Medulla oblongata (tissue), 1 donor: ENCODE data around the gene BRME1.
A peak's percentile ranks its signal among the peaks of the same experiment; 100 is the strongest.
"Not testable (repeated sequence)": the region's sequence is repeated elsewhere in the genome, so short reads cannot be mapped to it uniquely, and the experiment has no call there.

Experiments
- DNase-seq: peaks from one replicate; pipeline ENCODE4 v3.0.0-alpha.2; 2015; ENCODE audit errors: extremely low spot score

Gene BRME1

DNA sequence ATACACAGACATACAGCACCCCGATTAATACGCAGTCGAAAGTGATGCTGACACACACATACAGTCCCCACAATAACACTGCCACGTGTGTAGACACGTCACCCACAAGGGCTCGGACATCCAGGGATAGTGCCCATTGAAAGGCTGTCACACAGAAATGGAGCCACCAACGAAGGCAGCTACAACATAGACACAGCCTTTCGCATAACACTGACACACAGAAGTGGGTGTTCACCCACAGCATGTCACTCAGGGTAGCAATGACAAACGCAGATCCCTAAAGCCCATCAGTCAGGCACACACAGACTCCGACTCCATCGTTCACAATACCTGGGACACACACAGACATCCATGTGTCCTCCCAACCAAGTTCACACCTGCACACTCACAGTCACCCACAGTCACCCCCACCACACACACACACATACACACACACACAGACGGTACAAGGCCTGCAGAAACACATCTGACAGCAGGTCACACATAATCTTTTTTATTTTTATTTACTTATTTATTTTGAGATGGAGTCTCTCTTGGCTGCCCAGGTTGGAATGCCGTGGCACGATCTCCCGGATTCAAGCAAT lies 39.4 kb downstream of the BRME1 start:
- no peak for DNase-seq

DNA sequence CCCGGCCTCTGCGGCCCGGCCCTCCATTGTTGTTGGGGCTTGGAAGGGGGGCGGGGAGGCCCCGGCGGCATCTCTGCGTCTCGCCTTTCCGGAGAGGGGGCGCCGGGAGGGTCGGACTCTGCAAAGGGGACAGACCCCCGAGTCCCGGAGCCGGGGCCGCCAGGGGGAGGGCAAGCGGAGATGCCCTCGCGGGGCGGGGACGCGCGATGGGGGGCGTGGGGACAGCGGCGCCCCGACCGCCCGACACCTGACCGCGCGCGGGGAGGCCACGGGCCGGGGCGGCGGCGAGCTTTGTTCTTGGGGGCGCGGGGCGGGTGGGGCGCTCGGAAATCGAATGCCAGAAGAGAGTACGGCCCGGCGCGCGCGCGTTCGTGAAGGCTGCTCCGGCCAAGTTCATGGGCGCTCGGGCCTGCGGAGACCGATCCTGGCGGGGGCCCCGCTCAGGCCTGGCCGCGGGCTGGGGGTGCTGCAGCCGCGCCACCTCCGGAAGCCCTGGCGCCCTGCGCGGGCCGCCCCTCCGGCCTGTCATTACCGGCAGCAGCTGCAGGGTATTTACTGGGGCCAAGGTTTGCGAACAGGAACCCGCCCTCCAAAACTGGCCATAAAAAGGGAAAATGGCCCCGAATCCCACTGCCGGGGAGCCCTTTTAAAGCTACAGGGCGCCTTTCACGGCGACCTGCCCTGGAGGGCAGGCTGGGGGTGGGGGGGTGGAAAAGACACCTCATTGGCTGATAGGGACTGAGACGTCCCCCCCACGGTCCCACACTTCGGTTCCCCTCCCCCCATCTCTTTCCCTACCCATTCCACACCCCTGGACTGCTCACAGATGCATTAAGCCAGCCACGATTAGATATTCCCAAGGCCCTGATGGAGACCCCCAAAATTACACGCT lies 40.1 kb downstream of the BRME1 start:
- DNase-seq, result no peak

DNA sequence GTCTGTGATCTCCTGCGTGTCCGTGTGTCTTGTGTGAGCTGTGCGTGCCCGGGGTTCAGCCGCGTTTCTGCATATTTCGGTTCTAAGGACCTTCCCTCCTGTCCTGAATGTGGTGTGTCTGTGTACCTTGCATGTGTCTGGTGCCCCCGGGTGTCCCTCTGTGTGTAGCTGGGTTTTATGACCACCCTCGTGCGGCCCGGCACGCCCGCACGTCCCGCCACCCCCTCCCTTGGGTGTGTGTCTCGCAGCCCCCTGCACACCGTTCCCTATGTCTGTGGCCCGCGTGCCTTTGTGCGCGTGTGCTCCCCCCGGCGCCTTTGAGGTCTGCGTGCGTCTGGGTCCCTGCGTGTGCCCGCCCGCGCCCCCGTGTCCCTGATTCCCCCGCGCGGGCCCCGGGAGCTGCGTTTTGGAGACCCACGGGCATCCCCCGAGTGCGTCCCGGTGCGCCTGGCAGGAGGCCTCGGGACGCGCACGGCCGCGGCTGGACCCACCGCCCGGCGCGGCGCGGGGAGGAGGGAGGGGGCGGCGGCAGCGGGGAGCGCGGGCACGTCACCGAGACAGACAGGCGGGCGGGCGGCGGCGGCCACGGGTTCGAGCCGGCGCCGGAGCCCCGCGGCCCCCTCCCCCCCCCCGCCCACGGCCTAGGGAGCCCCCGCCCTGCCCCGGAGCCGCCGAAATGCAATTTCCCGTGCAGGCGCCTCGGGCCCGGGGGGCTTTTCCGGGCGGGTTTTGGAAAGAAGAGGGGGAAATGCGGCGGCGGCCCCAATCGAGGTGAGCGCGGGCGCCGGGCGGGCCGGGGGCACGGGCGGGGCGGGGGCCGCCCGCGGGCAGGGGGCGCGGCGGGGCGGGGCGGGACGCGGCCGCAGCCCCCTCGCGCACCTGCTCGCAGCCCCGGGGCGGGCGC lies 41.0 kb downstream of the BRME1 start:
- no peak for DNase-seq

DNA sequence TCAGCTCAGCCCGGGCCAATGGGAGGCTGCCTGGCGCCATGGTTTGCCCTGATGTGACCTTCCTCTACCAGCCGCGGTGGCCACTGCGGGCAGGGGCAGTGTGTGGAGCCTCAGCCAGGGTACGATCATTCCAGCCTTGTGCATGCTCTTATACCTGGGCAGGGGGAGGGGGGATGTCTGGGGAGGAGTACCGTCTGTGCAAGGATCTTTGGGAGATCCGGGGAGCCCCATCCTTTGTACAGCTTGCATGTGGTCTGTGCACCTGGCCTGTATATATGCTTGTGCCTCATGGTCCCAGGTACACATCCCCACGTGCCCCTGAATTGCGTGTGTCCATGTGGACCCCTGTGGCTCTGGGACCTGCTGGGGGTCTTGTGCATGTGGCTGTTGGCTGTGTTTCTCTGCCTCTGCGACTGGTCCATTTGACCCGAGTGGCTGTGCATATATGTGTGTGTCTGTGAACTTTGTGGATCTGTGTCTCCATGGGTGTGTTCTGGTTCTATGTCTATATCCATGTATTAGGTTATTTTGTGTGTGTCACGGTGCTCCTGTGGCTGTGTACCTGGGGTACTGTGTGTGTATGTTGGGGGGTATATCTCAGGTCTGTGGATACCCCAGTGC lies 41.8 kb downstream of the BRME1 start:
- DNase-seq, result no peak

DNA sequence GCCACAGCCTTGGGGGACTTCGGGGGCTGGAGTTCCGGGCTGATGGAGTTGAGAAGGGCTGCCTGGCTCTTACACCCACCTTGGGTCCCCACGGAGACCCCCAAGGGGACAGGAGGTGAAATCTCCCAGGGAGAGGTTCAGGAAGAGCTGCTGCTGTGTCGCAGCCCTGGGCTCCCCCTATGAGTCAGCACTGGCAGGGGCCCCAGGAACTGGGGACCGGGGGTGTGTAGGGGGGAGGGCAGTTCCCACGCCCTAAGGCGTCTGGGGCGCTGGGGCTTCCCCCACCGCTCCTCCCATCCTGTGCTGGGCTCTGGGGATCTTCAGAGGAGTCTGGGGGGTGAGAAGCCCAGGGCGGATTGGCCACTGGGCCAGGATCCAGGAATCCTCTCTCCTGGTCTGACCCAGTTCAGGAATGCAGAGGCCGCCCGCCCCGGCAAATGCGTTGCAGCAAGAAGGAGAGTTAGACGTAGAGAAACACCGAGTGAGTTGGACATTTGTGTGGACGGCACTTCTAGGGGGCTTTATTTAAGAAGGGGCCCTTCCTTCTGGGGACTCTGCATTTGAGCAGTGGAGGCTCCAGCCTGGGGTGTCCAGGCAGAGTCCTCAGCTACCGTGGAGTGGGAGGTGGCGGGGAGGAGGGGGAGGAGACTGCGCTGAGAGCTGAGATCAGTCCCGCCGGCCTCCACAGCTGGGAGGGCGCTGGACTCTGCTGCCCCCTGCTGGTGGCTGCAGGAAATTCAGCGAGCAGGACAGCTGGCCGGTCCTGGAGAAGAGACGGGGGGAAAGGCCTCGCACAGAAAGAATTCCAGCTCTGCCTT lies 44.0 kb downstream of the BRME1 start:
- DNase-seq, result peak; percentile 95

DNA sequence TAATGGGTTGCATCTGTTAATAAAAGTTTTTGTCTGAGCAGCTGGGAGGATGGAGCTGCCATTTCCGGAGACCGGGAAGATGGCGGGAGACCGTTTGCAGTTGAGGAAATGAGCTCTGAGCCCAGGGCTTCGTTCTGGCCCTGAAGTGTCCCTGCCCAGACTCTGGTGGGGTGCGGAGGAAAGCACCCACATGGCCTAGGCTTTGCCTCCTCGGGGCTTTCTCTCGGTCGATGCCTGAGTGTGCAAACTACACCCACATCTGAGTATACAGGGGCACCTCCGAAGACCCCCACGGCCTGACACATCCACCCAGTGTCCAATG lies 44.6 kb downstream of the BRME1 start:
- no peak for DNase-seq

DNA sequence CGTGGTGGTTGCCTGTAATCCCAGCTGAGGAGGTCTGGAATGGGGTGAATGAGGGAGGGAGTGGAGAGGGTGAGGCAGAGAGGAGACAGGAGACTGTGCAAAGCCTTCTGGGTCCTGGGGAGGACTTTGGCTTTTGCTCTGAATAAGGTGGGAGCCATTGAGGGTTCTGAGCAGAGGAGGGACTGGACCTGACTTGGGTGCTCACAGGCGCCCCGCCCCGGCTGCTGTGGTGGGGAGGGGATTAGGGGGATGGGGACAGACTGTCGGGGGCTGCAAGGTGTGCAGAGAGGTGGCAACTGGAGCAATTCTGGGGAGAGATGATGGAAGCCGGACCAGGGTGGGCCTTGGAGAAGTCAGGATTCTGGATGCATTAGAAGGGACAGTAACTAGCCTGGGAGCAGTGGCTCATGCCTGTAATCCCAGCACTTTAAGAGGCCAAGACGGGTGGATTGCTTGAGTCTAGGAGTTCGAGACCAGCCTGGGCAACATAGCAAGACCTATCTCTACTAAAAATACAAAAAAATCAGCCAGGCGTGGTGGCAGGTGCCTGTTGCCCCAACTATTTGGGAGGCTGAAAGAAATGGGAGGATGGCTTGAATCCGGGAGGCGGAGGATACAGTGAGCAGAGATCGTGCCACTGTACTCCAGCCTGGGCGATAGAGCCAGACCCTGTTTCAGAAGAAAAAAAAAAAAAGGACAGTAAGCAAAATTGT lies 45.1 kb downstream of the BRME1 start:
- DNase-seq, result no peak

DNA sequence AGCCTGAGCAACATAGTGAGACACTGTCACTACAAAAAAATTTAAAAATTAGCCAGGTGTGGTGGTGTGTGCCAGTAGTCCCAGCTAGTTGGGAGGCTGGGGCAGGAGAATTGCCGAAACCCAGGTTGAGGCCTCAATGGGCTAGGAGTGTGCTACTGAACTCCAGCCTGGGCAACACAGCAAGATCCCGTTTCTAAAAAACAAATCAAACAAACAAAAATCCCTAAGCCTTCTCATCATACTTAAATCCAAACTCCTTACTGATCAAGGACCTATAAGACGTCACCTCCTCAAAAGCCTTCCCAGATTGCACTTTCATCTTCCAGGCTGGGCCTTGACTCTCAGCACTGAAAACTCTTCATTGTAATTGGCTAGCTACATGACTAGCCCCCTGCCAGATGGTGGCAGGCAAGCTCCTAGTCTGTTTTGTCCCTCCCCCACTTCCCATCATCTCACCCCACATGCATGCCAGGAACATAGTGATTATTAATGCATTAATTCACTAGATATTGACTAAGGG lies 46.5 kb downstream of the BRME1 start:
- no peak for DNase-seq

DNA sequence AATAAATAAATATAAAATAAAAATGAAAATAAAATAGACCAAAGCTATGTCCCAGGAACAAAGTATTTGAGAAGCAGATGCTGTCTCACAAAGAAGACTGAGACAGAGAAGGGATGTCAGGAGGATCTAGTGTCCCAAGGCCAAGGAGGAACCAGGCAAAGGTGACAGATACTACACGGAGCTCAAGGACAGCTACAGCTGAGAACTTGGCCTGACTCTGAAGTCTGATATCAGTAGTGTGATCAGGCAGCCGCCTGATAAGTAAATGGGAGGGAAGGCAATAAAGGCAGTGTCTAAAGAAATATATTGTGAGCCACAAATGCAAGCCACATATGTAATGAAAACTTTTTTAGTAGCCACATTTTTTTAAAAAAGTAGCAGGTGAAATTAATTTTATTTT lies 49.4 kb downstream of the BRME1 start:
- DNase-seq, result no peak

DNA sequence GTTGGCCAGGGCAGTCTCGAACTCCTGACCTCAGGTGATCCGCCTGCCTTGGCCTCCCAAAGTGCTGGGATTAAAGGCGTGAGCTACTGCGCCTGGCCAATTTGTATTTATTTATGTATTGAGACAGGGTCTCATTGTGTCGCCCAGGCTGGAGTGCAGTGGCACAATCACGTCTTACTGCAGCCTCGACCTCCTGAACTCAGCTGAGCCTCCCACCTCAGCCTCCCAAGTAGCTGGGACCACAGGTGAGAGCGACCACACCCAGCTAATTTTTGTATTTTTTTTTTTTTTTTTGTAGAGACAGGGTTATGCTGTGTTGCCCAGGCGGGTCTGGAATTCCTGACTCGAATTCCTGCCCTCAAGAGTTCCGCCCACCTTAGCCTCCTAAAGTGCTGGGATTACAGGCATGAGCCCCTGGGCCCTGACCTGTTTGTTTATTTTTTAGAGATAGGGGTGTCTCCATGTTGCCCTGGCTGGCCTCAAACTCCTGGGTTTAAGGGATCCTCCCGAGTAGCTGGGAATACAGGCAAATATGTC lies 53.7 kb downstream of the BRME1 start:
- not testable (repeated sequence) for DNase-seq

DNA sequence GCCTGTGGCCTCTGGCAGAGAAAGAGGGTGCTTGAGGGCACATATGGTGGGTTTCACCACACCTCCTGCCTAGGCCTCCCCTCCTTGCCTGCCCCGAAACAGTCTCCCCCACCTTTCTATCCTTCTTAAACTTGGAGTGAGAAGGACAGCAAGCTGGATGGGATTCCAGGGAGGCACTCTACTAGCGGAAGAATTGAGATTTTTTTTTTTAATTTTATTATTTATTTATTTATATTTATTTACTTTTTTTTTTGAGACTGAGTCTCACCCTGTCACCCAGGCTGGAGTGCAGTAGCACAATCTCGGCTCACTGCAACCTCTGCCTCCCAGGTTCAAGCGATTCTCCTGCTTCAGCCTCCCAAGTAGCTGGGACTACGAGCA lies 54.2 kb downstream of the BRME1 start:
- DNase-seq, result not testable (repeated sequence)

DNA sequence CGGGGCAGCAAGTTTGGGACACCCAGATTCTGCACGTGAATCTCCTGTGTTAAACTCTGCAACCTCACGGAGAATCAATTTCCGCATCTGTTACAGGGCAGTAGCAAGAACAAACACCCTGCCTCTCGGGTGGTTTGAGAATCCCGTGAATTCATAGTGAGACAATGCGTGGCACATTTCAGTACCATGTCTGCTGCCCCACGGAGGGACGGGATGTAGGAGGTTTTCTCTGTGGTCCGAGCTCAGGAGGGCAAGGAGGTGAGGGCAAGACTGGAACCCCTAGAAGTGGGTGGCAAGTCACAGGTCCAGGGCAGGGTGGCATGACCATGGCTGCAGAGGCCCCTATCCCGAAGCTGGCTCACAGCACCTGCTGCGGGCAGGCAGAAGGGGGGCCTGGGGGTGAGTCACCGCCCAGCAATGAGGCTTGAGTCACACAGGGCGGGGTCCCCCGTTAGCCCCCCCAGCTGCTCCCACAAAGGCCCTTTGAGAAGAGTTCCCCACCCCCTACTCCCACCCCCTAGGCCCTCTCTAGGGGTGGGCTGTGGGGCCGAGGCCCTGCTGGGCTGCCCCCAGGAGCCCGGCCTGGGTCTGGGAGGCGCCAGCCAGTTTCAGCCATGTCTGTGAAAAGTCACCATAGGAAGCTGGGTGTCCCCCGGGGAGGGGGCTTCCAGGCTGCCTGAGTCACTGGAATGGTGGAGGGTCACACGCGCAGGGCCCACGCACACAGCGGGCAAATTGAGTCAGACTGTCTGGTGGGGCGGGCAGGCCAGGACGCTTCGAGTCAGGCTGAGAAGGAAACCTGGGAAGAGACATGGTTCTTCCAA lies 54.8 kb downstream of the BRME1 start:
- no peak for DNase-seq

DNA sequence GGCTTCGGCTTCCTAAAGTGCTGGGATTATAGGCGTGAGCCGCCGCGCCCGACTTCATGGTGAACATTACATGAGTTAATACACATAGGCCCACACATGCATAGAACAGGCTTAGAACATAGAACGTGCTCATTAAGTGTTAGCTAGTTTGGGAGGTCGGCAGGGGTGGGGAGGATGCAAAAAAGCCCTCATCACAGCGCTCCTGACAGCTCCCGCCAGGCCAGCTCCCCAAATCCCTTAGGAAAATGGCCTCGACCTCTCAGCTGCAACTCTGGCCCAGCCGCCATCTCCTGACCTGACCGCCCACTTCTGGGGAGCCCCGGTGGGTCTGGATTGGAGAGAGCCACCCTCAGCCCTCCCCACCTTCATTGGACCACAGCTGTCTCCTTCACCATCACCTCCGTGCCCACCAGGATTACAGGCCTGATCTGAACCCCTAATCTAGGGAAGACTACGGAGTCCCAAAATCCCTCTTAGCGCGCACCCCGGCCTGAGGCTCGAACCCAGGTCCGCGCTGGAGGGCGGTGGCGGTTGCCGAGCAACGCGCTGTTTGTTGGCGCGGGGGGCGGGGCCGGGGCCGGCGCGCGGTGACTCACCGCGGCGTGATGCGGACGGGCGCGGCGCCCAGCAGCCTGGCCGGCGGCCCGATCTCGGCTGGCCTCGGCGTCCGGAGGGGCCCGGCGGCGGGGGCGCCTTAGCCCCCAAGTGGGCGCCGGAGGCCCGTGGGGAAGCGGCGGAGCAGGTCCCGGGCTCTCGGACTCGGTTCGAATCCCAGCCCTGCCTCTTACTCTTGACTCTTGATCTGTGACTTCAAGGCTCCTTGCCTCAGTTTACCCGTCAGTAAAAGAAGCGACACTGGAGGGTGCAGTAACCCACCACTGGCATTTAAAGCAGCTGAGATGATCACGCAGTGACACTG lies 55.7 kb downstream of the BRME1 start:
- peak; percentile 66 for DNase-seq

DNA sequence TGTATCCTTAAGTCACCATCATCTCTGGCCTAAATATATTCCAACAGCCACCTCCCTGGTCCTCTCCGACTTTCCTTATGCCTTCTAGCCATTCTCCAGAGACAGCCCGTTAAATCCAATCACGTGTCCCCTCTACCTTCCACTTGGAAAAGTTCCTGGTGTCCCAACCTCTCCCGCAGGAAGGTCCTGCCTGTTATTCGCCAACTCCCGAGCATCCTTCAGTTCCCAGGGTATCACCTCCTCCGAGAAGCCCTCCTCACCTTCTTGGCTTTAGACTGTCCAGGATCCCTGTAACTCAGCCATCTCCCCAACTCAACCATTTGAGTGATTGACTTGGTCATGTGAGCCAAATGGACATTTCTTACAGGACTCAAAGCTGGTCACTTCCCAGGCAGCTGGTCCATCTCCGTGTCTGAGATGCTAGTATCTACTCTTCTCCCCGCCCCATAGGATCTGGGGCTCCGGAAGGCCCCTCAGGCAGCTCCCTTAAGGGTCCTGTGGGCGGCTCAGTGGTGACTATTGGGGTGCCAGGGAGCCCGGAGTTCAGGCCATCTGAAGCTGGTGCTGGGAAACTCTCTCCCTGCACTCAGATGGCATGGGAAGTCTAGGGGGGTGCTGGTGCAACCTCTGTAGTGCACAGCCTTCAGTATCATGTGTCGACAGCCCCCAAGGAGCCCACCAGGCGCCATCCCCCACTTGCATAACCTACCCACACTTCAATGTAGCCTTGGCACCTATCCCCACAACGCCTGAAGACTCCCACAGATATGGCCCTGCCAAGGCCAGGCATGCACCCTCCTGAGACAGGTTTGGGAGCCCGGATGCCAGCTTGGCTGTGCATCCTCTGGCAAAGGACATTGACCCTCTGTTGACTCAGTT lies 56.9 kb downstream of the BRME1 start:
- no peak for DNase-seq

DNA sequence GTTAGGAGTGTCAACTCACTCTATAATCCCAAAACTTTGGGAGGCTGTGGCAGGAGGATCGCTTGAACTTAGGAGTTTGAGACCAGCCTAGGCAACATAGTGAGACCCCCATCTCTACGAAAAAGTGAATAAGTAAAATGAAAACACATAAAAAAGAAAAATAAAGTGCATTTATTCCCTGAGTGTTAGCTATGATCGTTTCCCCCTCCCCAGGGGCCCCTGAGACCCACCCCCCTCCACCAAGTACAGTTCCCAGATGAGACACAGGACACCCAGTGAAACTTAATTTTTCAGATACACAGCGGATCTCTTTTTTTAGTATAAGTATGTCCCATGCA lies 57.6 kb downstream of the BRME1 start:
- no peak for DNase-seq

DNA sequence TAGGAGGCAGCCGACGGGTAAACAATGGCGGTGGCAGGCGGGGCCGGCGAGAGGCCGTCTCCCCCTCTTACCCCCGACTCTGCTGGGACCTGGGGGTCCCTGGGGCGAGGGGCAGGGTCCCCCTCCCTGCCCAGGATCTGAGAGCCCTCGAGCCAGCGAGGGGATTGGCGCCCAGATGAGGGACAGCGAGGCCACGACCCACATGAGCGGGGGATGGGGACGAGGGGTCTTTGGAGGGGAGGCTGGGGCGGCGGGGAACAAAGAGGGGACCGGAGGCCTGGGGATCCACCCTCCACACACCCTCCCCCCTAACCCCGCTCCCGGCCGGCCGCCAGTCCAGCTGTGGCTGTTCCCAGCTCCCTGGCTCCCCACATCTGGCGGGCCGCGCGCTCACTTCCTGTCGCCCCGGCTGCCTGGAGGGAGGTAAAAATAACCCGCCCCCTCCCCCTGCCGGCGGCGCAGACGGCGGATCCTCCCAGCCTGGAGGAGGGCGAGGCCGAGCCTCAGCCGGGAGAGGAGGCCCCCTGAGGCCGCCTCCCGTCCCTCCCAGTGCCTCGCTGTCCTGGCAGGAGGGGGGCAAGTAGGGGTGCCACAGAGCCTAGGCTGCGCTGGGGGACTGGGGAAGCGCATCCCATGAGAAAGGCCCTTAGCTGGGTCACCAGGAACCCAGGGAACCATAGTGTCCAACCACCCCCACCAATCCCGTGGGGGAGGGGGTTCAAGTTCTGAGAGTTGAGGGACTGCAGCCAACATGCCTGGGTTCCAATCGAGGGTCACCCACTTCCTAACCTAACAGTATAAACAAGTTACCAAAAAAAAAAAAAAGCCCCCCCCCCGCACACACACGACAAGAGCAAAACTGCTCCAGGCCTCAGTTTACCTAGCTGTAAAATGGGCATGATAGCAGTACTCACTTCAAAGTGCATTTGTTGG lies 58.2 kb downstream of the BRME1 start:
- peak; percentile 80 for DNase-seq
